Measurements from ENCODE around the gene GLUD2. TPM values are rescaled to one million over a fixed set of nuclear protein-coding genes. Genes with fewer than 3 reads are reported as not detected.

GLUD2 gene
- total RNA-seq, 1 donor from 2014 or later: 3.7 TPM

GRCh38 chrX:121085612-121086010 lies 38.2 kb downstream of the GLUD2 start:
- Histone ChIP-seq H3K27me3 (ENCODE audit: control insufficient read depth in 3 of 3, insufficient read depth in 3 of 3, low read length in 3 of 3) (no peaks in the 10 kb centered on the region), H3K4me3 (ENCODE audit: low read length in 3 of 3) (no peak overlapping the region), H3K27ac (ENCODE audit: low read depth, low read length) (no peak overlapping the region)

DNA sequence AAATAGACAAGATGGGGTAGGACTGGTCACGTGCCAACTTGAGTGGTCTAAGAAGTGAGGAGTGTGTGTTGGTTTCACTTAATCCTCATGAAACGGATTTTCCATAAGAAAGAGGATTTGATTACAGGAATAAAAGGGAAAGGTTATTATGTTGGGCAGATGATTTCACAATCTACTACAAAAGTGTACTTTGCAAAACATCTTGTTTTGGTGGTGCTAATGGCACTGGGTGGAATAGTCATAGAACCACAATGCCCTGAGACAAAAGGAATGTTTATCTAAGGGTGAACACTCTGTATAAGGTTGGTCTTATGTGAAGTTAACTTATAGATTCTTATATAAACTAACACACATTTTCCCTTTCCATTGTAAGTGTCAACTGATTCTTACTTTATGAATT lies 45.6 kb downstream of the GLUD2 start:
- no peaks in the 10 kb centered on the region for H3K27me3 ChIP-seq (ENCODE audit: control insufficient read depth in 3 of 3, insufficient read depth in 3 of 3, low read length in 3 of 3)
- no peaks in the 10 kb centered on the region for H3K4me1 ChIP-seq (ENCODE audit: control insufficient read depth in 3 of 3, insufficient read depth in 3 of 3, low read length in 3 of 3)
- H3K9me3 ChIP-seq (ENCODE audit: control insufficient read depth in 3 of 3, low read length in 3 of 3): no peaks in the 10 kb centered on the region
- H3K4me3 ChIP-seq (ENCODE audit: low read length in 3 of 3): no peak overlapping the region
- H3K36me3 ChIP-seq (ENCODE audit: control insufficient read depth in 3 of 3, insufficient read depth in 3 of 3, low read length in 3 of 3): no peaks in the 10 kb centered on the region
- no peak overlapping the region for H3K9ac ChIP-seq (ENCODE audit: low read depth in 1 of 3, low read length in 3 of 3)
- H3K27ac ChIP-seq (ENCODE audit: low read depth, low read length): no peak overlapping the region

More at GRCh38 chrX:121085612-121086010, 38.2 kb downstream of the GLUD2 start:
- no peaks in the 10 kb centered on the region for H3K36me3 ChIP-seq (ENCODE audit: control insufficient read depth in 3 of 3, insufficient read depth in 3 of 3, low read length in 3 of 3)
- no peaks in the 10 kb centered on the region for H3K4me1 ChIP-seq (ENCODE audit: control insufficient read depth in 3 of 3, insufficient read depth in 3 of 3, low read length in 3 of 3)
- no peaks in the 10 kb centered on the region for H3K9me3 ChIP-seq (ENCODE audit: control insufficient read depth in 3 of 3, low read length in 3 of 3)
- no peak overlapping the region for H3K9ac ChIP-seq (ENCODE audit: low read depth in 1 of 3, low read length in 3 of 3)

Other genes starting within 250 kb of the GLUD2 start
- gene CT47B1, start 171.7 kb upstream of the GLUD2 start, total RNA-seq: not detected
- gene CT47A11, start 110.5 kb upstream of the GLUD2 start, total RNA-seq: not detected
- gene CT47A10, start 105.6 kb upstream of the GLUD2 start, total RNA-seq: not detected
- gene CT47A9, start 100.7 kb upstream of the GLUD2 start, total RNA-seq: not detected
- gene CT47A8, start 95.9 kb upstream of the GLUD2 start, total RNA-seq: not detected
- gene CT47A7, start 91.0 kb upstream of the GLUD2 start, total RNA-seq: not detected
- not detected for gene CT47A6, start 86.1 kb upstream of the GLUD2 start, total RNA-seq
- gene CT47A5, start 81.3 kb upstream of the GLUD2 start, total RNA-seq: not detected
- not detected for gene CT47A4, start 76.4 kb upstream of the GLUD2 start, total RNA-seq
- not detected for gene CT47A3, start 71.5 kb upstream of the GLUD2 start, total RNA-seq
- not detected for gene CT47A2, start 66.7 kb upstream of the GLUD2 start, total RNA-seq
- gene CT47A1, start 61.9 kb upstream of the GLUD2 start, total RNA-seq: not detected